Type B pancreatic cell (in vitro differentiated cells): ENCODE results near the gene ARFRP1. TPM values are rescaled to one million over a fixed set of nuclear protein-coding genes. Genes with fewer than 3 reads are reported as not detected.

Experiments used
- DNase-seq: peaks from one replicate; pipeline ENCODE4 v3.0.0; 2021; ENCODE audit warnings: mixed read lengths; ENCODE audit not compliant: unreplicated experiment; ENCODE audit errors: extremely low spot score
- H3K27ac Mint-ChIP-seq: 2 replicates; pipeline ENCODE4 v1.8.0; 2021; ENCODE audit warnings: mild to moderate bottlenecking, mixed read lengths
- H3K27me3 Mint-ChIP-seq: 2 replicates; pipeline ENCODE4 v1.8.0; 2021; ENCODE audit warnings: mixed read lengths
- H3K36me3 Mint-ChIP-seq: 2 replicates; pipeline ENCODE4 v1.8.0; 2021; ENCODE audit warnings: mixed read lengths
- H3K4me1 Mint-ChIP-seq: one replicate; pipeline ENCODE4 v1.8.0; 2021; ENCODE audit warnings: mixed read lengths; ENCODE audit not compliant: unreplicated experiment
- H3K4me3 Mint-ChIP-seq: 2 replicates; pipeline ENCODE4 v1.8.0; 2021; ENCODE audit warnings: mild to moderate bottlenecking, mixed read lengths
- H3K9me3 Mint-ChIP-seq: 2 replicates; pipeline ENCODE4 v1.8.0; 2021; ENCODE audit warnings: mixed read lengths
- CTCF ChIP-seq: fragments of 200-600 bp; sonication (generic); conservative IDR thresholded peaks from 2 replicates; pipeline ENCODE4 v1.5.0; 2021; ENCODE audit warnings: antibody characterized with exemption, mild to moderate bottlenecking
- total RNA-seq: library from RNA; stranded (reverse); gene quantifications from 2 replicates; pipeline ENCODE4 v1.2.1, GENCODE V29; 2021; ENCODE audit warnings: low replicate concordance

The ARFRP1 gene
- total RNA-seq, 1 donor from 2014 or later: 45.0 TPM

- Mint-ChIP-seq H3K27ac (no peak overlapping the region), H3K27me3 (peaks cover 3% of the 10 kb centered on the region), H3K9me3 (no peaks in the 10 kb centered on the region), H3K36me3 (peaks cover 4% of the 10 kb centered on the region), H3K4me1 (no peaks in the 10 kb centered on the region), H3K4me3 (no peak overlapping the region)
- TF ChIP-seq CTCF: no peak
- DNase-seq: no peak
These were observed 26.6 kb upstream of the ARFRP1 start for GRCh38 chr20:63734111-63734945.

- no peaks in the 10 kb centered on the region for H3K4me1 Mint-ChIP-seq
- DNase-seq: no peak
- no peaks in the 10 kb centered on the region for H3K9me3 Mint-ChIP-seq
- H3K4me3 Mint-ChIP-seq: no peak overlapping the region
- TF ChIP-seq CTCF: no peak
- H3K36me3 Mint-ChIP-seq: peaks cover 4% of the 10 kb centered on the region
- no peak overlapping the region for H3K27ac Mint-ChIP-seq
- H3K27me3 Mint-ChIP-seq: peaks cover 3% of the 10 kb centered on the region
These were observed 25.9 kb upstream of the ARFRP1 start for GRCh38 chr20:63733579-63734081.

- Mint-ChIP-seq H3K4me1 (no peaks in the 10 kb centered on the region), H3K4me3 (no peak overlapping the region), H3K9me3 (no peaks in the 10 kb centered on the region), H3K36me3 (peaks cover 8% of the 10 kb centered on the region), H3K27me3 (peaks cover 3% of the 10 kb centered on the region), H3K27ac (no peak overlapping the region)
- no peak for DNase-seq
- no peak for TF ChIP-seq CTCF
These were observed 25.3 kb upstream of the ARFRP1 start for GRCh38 chr20:63733117-63733516.

- DNase-seq: no peak
These were observed 24.6 kb upstream of the ARFRP1 start for GRCh38 chr20:63732118-63733095.

More at GRCh38 chr20:63732118-63733095, 24.6 kb upstream of the ARFRP1 start:
- Mint-ChIP-seq H3K36me3 (peaks cover 11% of the 10 kb centered on the region), H3K4me3 (no peak overlapping the region), H3K9me3 (no peaks in the 10 kb centered on the region), H3K4me1 (no peaks in the 10 kb centered on the region), H3K27me3 (peaks cover 3% of the 10 kb centered on the region), H3K27ac (no peak overlapping the region)
- TF ChIP-seq CTCF: no peak
